Transverse colon (tissue), 4 donors: ENCODE data around the gene DES. TPM values are rescaled to one million over a fixed set of nuclear protein-coding genes. Genes with fewer than 3 reads are reported as not detected.

ENCODE experiments used
- DNase-seq: peaks from one replicate; pipeline ENCODE4 v3.0.0-alpha.2; 2019
- H3K27ac ChIP-seq, 4 donors: fragments of 200-600 bp; sonication (generic); 2 replicates each; pipeline ENCODE4 v1.5.1; 2016 to 2018; ENCODE audit warnings: inconsistent platforms in 4 of 4
- H3K27me3 ChIP-seq: fragments of 200-600 bp; sonication (generic); 2 replicates; pipeline ENCODE4 v1.5.1; 2017; ENCODE audit warnings: inconsistent platforms
- H3K36me3 ChIP-seq, 4 donors: fragments of 200-600 bp; sonication (generic); 2 replicates each; pipeline ENCODE4 v1.5.1; 2017 to 2019; ENCODE audit warnings: inconsistent platforms in 4 of 4
- H3K4me1 ChIP-seq, 4 donors: fragments of 200-600 bp; sonication (generic); 2 replicates each; pipeline ENCODE4 v1.5.1; 2017 to 2020; ENCODE audit warnings: inconsistent platforms in 4 of 4
- H3K4me3 ChIP-seq, 4 donors: fragments of 200-600 bp; sonication (generic); 1 replicate in 1 of 4; 2 replicates in 3 of 4; pipeline versions ENCODE4 v1.5.1 to v1.6.1; 2017 to 2019; ENCODE audit warnings: inconsistent platforms in 4 of 4
- H3K9me3 ChIP-seq, 2 donors: fragments of 200-600 bp; sonication (generic); 2 replicates each; pipeline ENCODE4 v1.5.1; 2017 to 2019; ENCODE audit warnings: inconsistent platforms in 2 of 2
- EP300 ChIP-seq: sonication (generic); formaldehyde crosslinking; IDR thresholded peaks from one replicate; pipeline ENCODE4 v1.6.1; 2017; ENCODE audit warnings: antibody characterized with exemption, low read depth
- POLR2A ChIP-seq: fragments of 450-650 bp; IDR thresholded peaks from one replicate; pipeline ENCODE4 v1.6.1; 2016; ENCODE audit warnings: antibody characterized with exemption, mild to moderate bottlenecking, moderate library complexity
- POLR2AphosphoS5 ChIP-seq, 3 donors: sonication (generic); formaldehyde crosslinking; IDR thresholded peaks; one replicate each; pipeline ENCODE4 v1.6.1; 2016; ENCODE audit warnings: antibody characterized with exemption in 3 of 3
- WGBS, 2 donors: methylation state at CpG; one replicate each; pipeline ENCODE4 v1.1.5; 2018; ENCODE audit warnings: low coverage in 1 of 2; 5-methylcytosine and 5-hydroxymethylcytosine counted together
- in situ Hi-C, 4 donors: fragments of 200-750 bp; cut with MboI; loops; one replicate each; pipeline versions ENCODE4 v1.15.0 to v1.15.1; 2017; ENCODE audit warnings: low sequenced_read_pairs in 3 of 4, low pct_ligation_motif_present in 1 of 4, low pct_unique_long_range_greater_than_20kb in 1 of 4
- intact Hi-C: fragments of 100-400 bp; cut with DNase I; formaldehyde crosslinking; loops from one replicate; pipeline ENCODE4 v1.15.1; 2023; ENCODE audit warnings: low total_unique reads
- total RNA-seq, 4 donors: library from RNA; depleted of rRNA; stranded (reverse); fragments of >200 nt; gene quantifications; one replicate each; pipeline ENCODE4 v1.1.0, GENCODE V29; 2016
- TF ChIP-seq, protein P1 (sequence below), 5 experiments: fragments of 200-600 bp in 3 of 5; fragments of 450-650 bp in 2 of 5; sonication (generic) in 3 of 5; IDR thresholded peaks; 1 replicate in 2 of 5; 2 replicates in 3 of 5; pipeline ENCODE4 v1.5.1; 2016 to 2017; ENCODE audit warnings: antibody characterized with exemption in 5 of 5, inconsistent platforms in 3 of 5, mild to moderate bottlenecking in 2 of 5, moderate library complexity in 1 of 5

DES gene
- total RNA-seq, 4 donors from 2014 or later, result 1,000 to 12,373 (median 1,519) TPM

DNA sequence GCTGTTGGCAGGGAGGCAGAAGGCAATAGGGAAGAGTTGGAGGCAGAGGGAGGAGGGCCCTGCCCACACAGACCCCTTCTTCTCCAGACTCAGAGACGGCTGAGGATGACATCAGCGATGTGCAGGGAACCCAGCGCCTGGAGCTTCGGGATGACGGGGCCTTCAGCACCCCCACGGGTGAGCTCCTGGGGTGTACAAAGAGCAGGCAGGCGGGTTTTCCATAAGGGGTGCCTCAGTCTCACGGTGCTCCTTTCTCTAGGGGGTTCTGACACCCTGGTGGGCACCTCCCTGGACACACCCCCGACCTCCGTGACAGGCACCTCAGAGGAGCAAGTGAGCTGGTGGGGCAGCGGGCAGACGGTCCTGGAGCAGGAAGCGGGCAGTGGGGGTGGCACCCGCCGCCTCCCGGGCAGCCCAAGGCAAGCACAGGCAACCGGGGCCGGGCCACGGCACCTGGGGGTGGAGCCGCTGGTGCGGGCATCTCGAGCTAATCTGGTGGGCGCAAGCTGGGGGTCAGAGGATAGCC, 26.5 kb downstream of the DES start:
- no peak for DNase-seq
- Histone ChIP-seq H3K27me3 (peaks cover 83% of the 10 kb centered on the region), H3K27ac (peak overlapping the region; percentile 83 to 96 (median 85)), H3K4me3 (peak overlapping the region in 2 of 4 donors; percentile 9 to 10), H3K4me1 (peaks cover 0 to 21% (median 5%) of the 10 kb centered on the region in 4 donors), H3K9me3 (no peaks in the 10 kb centered on the region), H3K36me3 (no peaks in the 10 kb centered on the region)
- in situ Hi-C loops, result no loop called here
- WGBS, 2 donors, result 73% methylated on average over 22 of the region's 23 CpGs; no CpG with 5 or more reads in 1 of the 2 donors
- TF ChIP-seq, protein P1, sequence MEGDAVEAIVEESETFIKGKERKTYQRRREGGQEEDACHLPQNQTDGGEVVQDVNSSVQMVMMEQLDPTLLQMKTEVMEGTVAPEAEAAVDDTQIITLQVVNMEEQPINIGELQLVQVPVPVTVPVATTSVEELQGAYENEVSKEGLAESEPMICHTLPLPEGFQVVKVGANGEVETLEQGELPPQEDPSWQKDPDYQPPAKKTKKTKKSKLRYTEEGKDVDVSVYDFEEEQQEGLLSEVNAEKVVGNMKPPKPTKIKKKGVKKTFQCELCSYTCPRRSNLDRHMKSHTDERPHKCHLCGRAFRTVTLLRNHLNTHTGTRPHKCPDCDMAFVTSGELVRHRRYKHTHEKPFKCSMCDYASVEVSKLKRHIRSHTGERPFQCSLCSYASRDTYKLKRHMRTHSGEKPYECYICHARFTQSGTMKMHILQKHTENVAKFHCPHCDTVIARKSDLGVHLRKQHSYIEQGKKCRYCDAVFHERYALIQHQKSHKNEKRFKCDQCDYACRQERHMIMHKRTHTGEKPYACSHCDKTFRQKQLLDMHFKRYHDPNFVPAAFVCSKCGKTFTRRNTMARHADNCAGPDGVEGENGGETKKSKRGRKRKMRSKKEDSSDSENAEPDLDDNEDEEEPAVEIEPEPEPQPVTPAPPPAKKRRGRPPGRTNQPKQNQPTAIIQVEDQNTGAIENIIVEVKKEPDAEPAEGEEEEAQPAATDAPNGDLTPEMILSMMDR (IDR thresholded peaks at IDR 0.05), result no peak
- TF ChIP-seq POLR2AphosphoS5 (IDR thresholded peaks at IDR 0.05) (no peak), POLR2A (no peak), EP300 (no peak)
- intact Hi-C loops, result no loop called here

GRCh38 chr2:219445220-219445640, 27.1 kb downstream of the DES start:
- WGBS, 2 donors, result 50 to 63% methylated on average over 4 to 5 of the region's 5 CpGs
- peak overlapping the region; percentile 83 to 96 (median 85) for H3K27ac ChIP-seq

DNA sequence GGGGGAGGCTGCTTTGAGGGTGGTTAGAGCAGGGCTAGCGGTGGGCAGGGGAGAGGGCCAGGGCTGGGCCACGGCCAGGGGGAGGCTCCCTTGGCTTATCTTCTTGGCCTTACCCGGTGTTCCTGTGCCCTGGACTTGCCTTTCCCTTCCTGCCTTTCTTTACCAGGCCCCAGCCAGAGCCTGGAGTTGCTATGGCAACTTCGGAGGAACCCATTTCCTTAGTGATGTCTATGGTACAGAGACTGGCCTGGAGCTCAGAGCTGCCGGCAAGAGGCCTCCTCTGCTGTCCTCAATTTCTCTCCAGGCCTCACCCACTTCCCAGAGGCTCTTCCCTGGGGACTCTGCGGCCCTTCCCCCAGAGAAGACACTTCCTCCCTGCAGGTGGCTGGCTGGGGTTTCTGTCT, 27.9 kb downstream of the DES start:
- intact Hi-C loops (no loop called here), in situ Hi-C loops (no loop called here)
- Histone ChIP-seq H3K36me3 (no peaks in the 10 kb centered on the region), H3K9me3 (no peaks in the 10 kb centered on the region), H3K27me3 (peaks cover 80% of the 10 kb centered on the region), H3K4me3 (no peak overlapping the region), H3K27ac (peak overlapping the region; percentile 83 to 96 (median 85)), H3K4me1 (peaks cover 0 to 23% (median 5%) of the 10 kb centered on the region in 4 donors)
- TF ChIP-seq POLR2A, result no peak
- no peak for TF ChIP-seq EP300
- no peak for TF ChIP-seq POLR2AphosphoS5 (IDR thresholded peaks at IDR 0.05)
- TF ChIP-seq, protein P1 (IDR thresholded peaks at IDR 0.05), result no peak
- no peak for DNase-seq
- 36 to 54% methylated on average over 2 to 6 of the region's 6 CpGs for WGBS, 2 donors

More at GRCh38 chr2:219445220-219445640, 27.1 kb downstream of the DES start:
- no peak for TF ChIP-seq POLR2AphosphoS5 (IDR thresholded peaks at IDR 0.05)
- TF ChIP-seq, protein P1 (IDR thresholded peaks at IDR 0.05), result no peak
- TF ChIP-seq POLR2A, result no peak
- Histone ChIP-seq H3K36me3 (no peaks in the 10 kb centered on the region), H3K9me3 (no peaks in the 10 kb centered on the region), H3K27me3 (peaks cover 83% of the 10 kb centered on the region), H3K4me1 (peaks cover 0 to 21% (median 5%) of the 10 kb centered on the region in 4 donors), H3K4me3 (peak overlapping the region in 1 of 4 donors; percentile 10)
- intact Hi-C loops (no loop called here), in situ Hi-C loops (no loop called here)
- DNase-seq, result no peak

DNA sequence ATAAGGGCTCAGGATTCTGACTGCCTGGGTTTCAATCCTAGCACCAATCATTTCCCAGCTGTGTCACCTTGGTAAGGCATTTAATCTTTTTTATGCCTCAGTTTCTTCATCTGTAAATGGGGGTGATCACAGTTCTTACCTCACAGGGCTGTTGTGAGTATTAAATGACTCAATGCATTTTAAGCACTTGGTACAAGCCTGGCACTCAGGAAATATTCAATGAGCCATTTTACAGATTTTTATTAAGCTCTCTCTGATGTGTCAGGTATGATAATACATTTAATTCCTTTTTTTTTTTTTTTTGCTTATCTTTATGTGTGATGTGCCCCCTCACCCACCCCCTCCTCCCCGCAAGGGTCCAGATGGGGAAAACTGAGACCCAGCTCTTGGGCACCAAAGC, 28.5 kb downstream of the DES start:
- Histone ChIP-seq H3K9me3 (no peaks in the 10 kb centered on the region), H3K4me1 (peaks cover 0 to 17% (median 6%) of the 10 kb centered on the region in 4 donors), H3K27me3 (peaks cover 74% of the 10 kb centered on the region), H3K27ac (peak overlapping the region; percentile 83 to 96 (median 85)), H3K36me3 (no peaks in the 10 kb centered on the region), H3K4me3 (no peak overlapping the region)
- intact Hi-C loops (no loop called here), in situ Hi-C loops (no loop called here)
- TF ChIP-seq, protein P1 (IDR thresholded peaks at IDR 0.05), result no peak
- TF ChIP-seq POLR2AphosphoS5 (IDR thresholded peaks at IDR 0.05) (no peak), EP300 (no peak), POLR2A (no peak)
- DNase-seq, result no peak
- WGBS, 2 donors, result 60 to 95% methylated on average over 1 of the region's 1 CpG
